Measurements from ENCODE around the gene TES. TPM values are rescaled to one million over a fixed set of nuclear protein-coding genes. Genes with fewer than 3 reads are reported as not detected.
"Not testable (repeated sequence)": the region's sequence is repeated elsewhere in the genome, so short reads cannot be mapped to it uniquely, and the experiment has no call there.

TES gene
- total RNA-seq, 1 donor from 2014 or later = 94.0 TPM

DNA sequence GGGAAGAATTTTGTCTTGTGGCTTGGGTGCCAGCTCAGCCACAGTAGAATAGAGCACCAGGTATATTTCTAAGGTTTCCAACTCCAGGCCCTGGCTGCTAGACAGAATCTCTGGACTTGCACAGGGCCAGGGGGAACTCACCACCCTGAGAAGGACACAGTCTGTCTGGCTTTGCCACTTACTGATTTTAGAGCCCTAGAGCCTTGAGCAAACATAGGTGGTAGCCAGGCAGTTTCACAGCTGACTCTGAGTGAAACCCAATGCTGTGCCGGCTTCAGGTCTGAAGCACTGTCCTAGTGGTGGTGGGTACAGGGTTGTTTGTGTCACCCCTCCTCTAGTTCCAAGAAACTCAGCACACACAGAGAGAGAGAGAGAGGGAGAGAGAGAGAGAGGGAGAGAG is 81.6 kb downstream of the TES start:
- H3K27ac ChIP-seq = no peak overlapping the region
- H3K27me3 ChIP-seq = no peaks in the 10 kb centered on the region
- ATAC-seq (peak; percentile 78), DNase-seq (no peak)
- H3K9me3 ChIP-seq = no peaks in the 10 kb centered on the region
- intact Hi-C loops (cut with DNase I) = no loop called here
- H3K4me1 ChIP-seq = no peaks in the 10 kb centered on the region
- H3K36me3 ChIP-seq = no peaks in the 10 kb centered on the region
- H3K4me3 ChIP-seq = no peak overlapping the region
- TF ChIP-seq, protein P1, sequence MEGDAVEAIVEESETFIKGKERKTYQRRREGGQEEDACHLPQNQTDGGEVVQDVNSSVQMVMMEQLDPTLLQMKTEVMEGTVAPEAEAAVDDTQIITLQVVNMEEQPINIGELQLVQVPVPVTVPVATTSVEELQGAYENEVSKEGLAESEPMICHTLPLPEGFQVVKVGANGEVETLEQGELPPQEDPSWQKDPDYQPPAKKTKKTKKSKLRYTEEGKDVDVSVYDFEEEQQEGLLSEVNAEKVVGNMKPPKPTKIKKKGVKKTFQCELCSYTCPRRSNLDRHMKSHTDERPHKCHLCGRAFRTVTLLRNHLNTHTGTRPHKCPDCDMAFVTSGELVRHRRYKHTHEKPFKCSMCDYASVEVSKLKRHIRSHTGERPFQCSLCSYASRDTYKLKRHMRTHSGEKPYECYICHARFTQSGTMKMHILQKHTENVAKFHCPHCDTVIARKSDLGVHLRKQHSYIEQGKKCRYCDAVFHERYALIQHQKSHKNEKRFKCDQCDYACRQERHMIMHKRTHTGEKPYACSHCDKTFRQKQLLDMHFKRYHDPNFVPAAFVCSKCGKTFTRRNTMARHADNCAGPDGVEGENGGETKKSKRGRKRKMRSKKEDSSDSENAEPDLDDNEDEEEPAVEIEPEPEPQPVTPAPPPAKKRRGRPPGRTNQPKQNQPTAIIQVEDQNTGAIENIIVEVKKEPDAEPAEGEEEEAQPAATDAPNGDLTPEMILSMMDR (IDR thresholded peaks at IDR 0.05) = no peak

DNA sequence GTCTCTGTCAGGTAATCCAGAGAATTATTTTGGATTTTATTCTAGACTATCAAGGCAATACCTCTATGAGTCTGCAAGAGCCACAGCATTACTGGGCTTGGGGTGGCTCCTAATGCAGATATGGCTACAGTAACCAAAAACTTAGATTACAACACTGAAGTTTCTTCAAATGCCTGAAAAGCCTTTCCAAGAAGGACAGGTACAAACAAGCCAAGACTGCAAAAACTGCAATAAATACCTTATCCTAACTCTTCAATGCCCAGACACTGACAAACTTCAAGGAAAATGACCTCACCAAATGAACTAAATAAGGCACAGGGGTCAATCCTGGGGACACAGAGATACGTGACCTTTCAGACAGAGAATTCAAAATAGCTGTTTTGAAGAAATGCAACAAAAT is 82.0 kb downstream of the TES start:
- intact Hi-C loops (cut with DNase I) = no loop called here
- TF ChIP-seq, protein P1 (IDR thresholded peaks at IDR 0.05) = no peak
- Histone ChIP-seq H3K27ac (no peak overlapping the region), H3K4me1 (no peaks in the 10 kb centered on the region), H3K4me3 (no peak overlapping the region), H3K9me3 (no peaks in the 10 kb centered on the region), H3K27me3 (no peaks in the 10 kb centered on the region), H3K36me3 (no peaks in the 10 kb centered on the region)
- no peak for ATAC-seq
- DNase-seq = no peak

DNA sequence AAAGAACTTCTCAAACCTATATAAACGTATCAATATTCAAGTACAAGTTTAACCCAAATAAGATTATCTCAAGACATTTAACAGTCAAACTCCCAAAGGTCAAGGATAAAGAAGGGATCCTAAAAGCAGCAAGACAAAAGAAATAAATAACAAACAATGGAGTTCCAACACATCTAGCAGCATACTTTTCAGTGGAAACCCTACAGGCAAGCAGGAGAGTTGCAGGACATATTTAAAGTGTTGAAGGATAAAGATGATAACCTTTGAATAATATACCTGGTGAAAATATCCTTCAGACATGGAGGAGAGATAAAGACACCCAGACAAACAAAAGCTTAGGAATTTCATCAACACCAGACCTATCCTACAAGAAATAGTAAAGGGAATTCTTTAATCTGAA is 82.8 kb downstream of the TES start:
- H3K9me3 ChIP-seq = no peaks in the 10 kb centered on the region
- intact Hi-C loops (cut with DNase I) = no loop called here
- no peaks in the 10 kb centered on the region for H3K27me3 ChIP-seq
- H3K27ac ChIP-seq = no peak overlapping the region
- DNase-seq (no peak), ATAC-seq (no peak)
- TF ChIP-seq, protein P1 (IDR thresholded peaks at IDR 0.05) = peak; percentile 7
- H3K4me3 ChIP-seq = no peak overlapping the region
- H3K36me3 ChIP-seq = no peaks in the 10 kb centered on the region
- no peaks in the 10 kb centered on the region for H3K4me1 ChIP-seq

DNA sequence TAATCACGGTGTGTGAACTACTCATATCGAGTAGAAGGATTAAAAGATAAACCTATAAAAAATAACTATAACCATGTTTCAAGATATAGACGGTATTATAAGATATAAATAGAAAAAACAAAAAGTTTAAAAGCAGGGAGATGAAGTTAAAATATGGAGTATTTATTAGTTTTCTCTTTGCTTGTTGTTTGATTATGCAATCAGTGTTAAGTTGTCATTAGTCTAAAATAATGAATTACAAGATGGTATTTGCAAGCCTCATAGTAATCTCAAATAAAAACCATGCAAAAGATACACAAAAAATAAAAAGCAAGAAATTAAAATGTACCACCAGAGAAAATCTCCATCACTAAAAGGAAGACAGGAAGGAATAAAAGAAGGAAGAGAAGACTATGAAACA is 83.3 kb downstream of the TES start:
- ATAC-seq (no peak), DNase-seq (no peak)
- TF ChIP-seq, protein P1 (IDR thresholded peaks at IDR 0.05) = no peak
- H3K4me1 ChIP-seq = no peaks in the 10 kb centered on the region
- H3K36me3 ChIP-seq = no peaks in the 10 kb centered on the region
- intact Hi-C loops (cut with DNase I) = no loop called here
- no peak overlapping the region for H3K4me3 ChIP-seq
- no peak overlapping the region for H3K27ac ChIP-seq
- H3K9me3 ChIP-seq = no peaks in the 10 kb centered on the region
- H3K27me3 ChIP-seq = no peaks in the 10 kb centered on the region

DNA sequence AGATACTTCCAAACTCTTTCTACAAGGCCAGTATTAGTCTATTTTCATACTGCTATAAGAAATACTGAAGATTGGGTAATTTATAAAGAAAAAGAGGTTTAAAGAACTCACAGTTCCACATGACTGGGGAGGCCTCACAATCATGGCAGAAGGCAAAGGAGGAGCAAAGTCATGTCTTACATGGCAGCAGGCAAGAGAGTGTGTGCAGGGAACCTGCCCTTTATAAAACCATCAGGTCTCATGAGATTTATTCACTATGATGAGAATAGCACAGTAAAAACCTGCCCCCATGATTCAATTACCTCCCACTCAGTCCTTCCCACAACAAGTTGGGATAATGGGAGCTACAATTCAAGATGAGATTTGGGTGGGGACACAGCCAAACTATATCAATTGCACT is 85.6 kb downstream of the TES start:
- intact Hi-C loops (cut with DNase I); H3K4me3 ChIP-seq; ATAC-seq; H3K9me3 ChIP-seq; H3K4me1 ChIP-seq; H3K27ac ChIP-seq; DNase-seq; H3K27me3 ChIP-seq; H3K36me3 ChIP-seq: not testable (repeated sequence)

DNA sequence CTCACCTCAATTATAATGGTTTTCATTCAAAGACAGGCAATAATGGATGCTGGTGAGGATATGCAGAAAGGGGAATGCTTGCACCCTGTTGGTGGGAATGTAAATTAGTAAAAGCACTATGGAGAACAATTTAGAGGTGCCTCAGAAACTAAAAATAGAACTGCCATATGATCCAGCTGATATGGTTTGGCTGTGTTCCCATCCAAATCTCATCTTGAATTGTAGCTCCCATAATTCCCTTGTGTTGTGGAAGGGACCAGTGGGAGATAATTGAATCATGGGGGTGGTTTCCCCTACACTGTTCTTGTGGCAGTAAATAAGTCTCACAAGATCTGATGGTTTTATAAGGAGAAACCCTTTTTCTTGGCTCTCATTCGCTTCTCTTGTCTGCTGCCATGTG is 87.7 kb downstream of the TES start:
- no peak for DNase-seq
- intact Hi-C loops (cut with DNase I) = no loop called here
- no peak overlapping the region for H3K27ac ChIP-seq
- H3K9me3 ChIP-seq = no peaks in the 10 kb centered on the region
- H3K4me3 ChIP-seq = no peak overlapping the region
- H3K36me3 ChIP-seq = no peaks in the 10 kb centered on the region
- ATAC-seq = no peak
- no peaks in the 10 kb centered on the region for H3K27me3 ChIP-seq
- TF ChIP-seq, protein P1 (IDR thresholded peaks at IDR 0.05) = no peak
- no peaks in the 10 kb centered on the region for H3K4me1 ChIP-seq
